Suprapubic skin (tissue), 4 donors: ENCODE data around the gene TNFRSF11A. TPM values are rescaled to one million over a fixed set of nuclear protein-coding genes. Genes with fewer than 3 reads are reported as not detected.
A peak's percentile ranks its signal among the peaks of the same experiment; 100 is the strongest.

Experiments used
- DNase-seq, 2 donors: peaks; one replicate each; pipeline ENCODE4 v3.0.0-alpha.2; 2019; ENCODE audit warnings: low spot score in 2 of 2
- H3K27ac ChIP-seq: fragments of 200-600 bp; sonication (generic); one replicate; pipeline ENCODE4 v1.5.1; 2019
- H3K27me3 ChIP-seq: fragments of 200-600 bp; sonication (generic); one replicate; pipeline ENCODE4 v1.5.1; 2019
- H3K36me3 ChIP-seq: fragments of 200-600 bp; sonication (generic); one replicate; pipeline ENCODE4 v1.5.1; 2019
- H3K4me1 ChIP-seq: fragments of 200-600 bp; sonication (generic); one replicate; pipeline ENCODE4 v1.5.1; 2019
- H3K4me3 ChIP-seq: fragments of 200-600 bp; sonication (generic); one replicate; pipeline ENCODE4 v1.5.1; 2019; ENCODE audit warnings: mild to moderate bottlenecking
- H3K9me3 ChIP-seq: fragments of 200-600 bp; sonication (generic); one replicate; pipeline ENCODE4 v1.5.1; 2019
- EP300 ChIP-seq: sonication (generic); formaldehyde crosslinking; IDR thresholded peaks from one replicate; pipeline ENCODE4 v1.6.1; 2017; ENCODE audit warnings: antibody characterized with exemption
- POLR2A ChIP-seq, 2 donors: fragments of 450-650 bp; IDR thresholded peaks; one replicate each; pipeline ENCODE4 v1.6.1; 2017; ENCODE audit warnings: antibody characterized with exemption in 2 of 2, mild to moderate bottlenecking in 2 of 2, moderate library complexity in 2 of 2
- POLR2AphosphoS5 ChIP-seq, 3 donors: sonication (generic); formaldehyde crosslinking; IDR thresholded peaks; one replicate each; pipeline ENCODE4 v1.6.1; 2017; ENCODE audit warnings: antibody characterized with exemption in 3 of 3
- WGBS: methylation state at CpG from one replicate; pipeline ENCODE4 v1.1.5; 2018; 5-methylcytosine and 5-hydroxymethylcytosine counted together
- total RNA-seq, 4 donors: library from RNA; depleted of rRNA; stranded (reverse); fragments of >200 nt; gene quantifications; one replicate each; pipeline ENCODE4 v1.1.0, GENCODE V29; 2016
- TF ChIP-seq, protein P1 (sequence below), 2 donors: fragments of 200-600 bp in 1 of 2; fragments of 450-650 bp in 1 of 2; sonication (generic) in 1 of 2; IDR thresholded peaks; one replicate each; pipeline ENCODE4 v1.5.1; 2016 to 2019; ENCODE audit warnings: antibody characterized with exemption in 2 of 2, mild to moderate bottlenecking in 1 of 2, moderate library complexity in 1 of 2

Gene TNFRSF11A
- total RNA-seq, 4 donors from 2014 or later: 4.8 to 15.4 (median 5.9) TPM

GRCh38 chr18:62326646-62327348 lies 1.7 kb downstream of the TNFRSF11A start:
- H3K9me3 ChIP-seq: no peaks in the 10 kb centered on the region
- H3K36me3 ChIP-seq: no peaks in the 10 kb centered on the region
- peaks cover 31% of the 10 kb centered on the region for H3K4me1 ChIP-seq
- no peak overlapping the region for H3K27ac ChIP-seq
- peaks cover 58% of the 10 kb centered on the region for H3K27me3 ChIP-seq
- 60% methylated on average over 11 of the region's 12 CpGs for WGBS
- peak overlapping the region; percentile 65 for H3K4me3 ChIP-seq
- TF ChIP-seq POLR2AphosphoS5 (IDR thresholded peaks at IDR 0.05) (no peak), EP300 (no peak)
- TF ChIP-seq, protein P1, sequence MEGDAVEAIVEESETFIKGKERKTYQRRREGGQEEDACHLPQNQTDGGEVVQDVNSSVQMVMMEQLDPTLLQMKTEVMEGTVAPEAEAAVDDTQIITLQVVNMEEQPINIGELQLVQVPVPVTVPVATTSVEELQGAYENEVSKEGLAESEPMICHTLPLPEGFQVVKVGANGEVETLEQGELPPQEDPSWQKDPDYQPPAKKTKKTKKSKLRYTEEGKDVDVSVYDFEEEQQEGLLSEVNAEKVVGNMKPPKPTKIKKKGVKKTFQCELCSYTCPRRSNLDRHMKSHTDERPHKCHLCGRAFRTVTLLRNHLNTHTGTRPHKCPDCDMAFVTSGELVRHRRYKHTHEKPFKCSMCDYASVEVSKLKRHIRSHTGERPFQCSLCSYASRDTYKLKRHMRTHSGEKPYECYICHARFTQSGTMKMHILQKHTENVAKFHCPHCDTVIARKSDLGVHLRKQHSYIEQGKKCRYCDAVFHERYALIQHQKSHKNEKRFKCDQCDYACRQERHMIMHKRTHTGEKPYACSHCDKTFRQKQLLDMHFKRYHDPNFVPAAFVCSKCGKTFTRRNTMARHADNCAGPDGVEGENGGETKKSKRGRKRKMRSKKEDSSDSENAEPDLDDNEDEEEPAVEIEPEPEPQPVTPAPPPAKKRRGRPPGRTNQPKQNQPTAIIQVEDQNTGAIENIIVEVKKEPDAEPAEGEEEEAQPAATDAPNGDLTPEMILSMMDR (IDR thresholded peaks at IDR 0.05): no peak
- no peak for DNase-seq

- no peak for TF ChIP-seq POLR2A (IDR thresholded peaks at IDR 0.05)
- Histone ChIP-seq H3K4me3 (no peak overlapping the region), H3K4me1 (peaks cover 31% of the 10 kb centered on the region), H3K9me3 (no peaks in the 10 kb centered on the region), H3K36me3 (no peaks in the 10 kb centered on the region), H3K27ac (no peak overlapping the region), H3K27me3 (peaks cover 58% of the 10 kb centered on the region)
- no peak for DNase-seq
- 80% methylated on average over 7 of the region's 7 CpGs for WGBS
Measured at GRCh38 chr18:62327977-62328376, 2.9 kb downstream of the TNFRSF11A start.

DNA sequence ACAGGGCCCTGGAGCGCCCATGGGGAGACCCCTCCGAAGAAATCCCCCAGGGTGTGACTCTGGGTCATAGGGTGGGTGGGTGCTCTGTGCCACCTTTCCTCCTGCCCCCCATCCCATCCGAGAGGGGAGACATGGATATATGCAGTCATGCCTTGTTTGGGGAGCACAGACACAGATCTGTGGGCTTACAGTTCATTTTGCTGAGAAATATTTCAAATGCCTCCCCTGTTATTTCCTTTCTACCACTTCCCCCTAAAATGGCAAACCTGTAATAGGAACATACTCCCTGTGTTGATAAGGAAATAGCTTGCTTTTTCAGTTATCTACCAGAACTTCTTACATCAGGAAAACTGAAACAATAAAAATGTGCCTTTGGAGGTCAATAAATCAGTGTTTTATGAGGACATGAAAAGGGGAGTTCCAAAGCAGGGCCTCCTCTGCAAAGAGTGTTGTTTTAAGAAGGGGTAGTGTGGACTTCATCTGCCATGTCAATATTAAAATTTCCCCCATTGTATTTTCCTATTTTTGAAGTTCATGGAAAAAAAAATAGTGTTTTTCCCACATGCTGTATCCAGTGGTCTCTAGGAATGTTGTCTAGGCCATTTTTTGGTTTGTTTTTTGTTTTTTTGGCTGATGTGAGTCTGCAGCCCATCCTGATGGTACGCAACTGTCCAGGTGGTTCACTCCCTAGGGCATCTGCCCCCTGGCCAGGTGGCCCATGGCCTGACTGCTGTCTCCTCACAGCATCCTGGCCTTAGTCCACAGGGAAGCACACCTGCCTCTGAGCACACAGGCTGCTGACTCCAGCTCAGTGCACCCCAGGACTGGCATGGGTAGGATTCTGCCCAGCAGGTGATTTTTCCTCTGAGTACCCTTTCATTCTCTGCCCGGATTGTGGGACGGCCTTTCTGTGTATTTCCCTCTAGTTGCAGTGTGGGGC lies 3.7 kb downstream of the TNFRSF11A start:
- WGBS: 86% methylated on average over 6 of the region's 6 CpGs
- H3K27ac ChIP-seq: no peak overlapping the region

DNA sequence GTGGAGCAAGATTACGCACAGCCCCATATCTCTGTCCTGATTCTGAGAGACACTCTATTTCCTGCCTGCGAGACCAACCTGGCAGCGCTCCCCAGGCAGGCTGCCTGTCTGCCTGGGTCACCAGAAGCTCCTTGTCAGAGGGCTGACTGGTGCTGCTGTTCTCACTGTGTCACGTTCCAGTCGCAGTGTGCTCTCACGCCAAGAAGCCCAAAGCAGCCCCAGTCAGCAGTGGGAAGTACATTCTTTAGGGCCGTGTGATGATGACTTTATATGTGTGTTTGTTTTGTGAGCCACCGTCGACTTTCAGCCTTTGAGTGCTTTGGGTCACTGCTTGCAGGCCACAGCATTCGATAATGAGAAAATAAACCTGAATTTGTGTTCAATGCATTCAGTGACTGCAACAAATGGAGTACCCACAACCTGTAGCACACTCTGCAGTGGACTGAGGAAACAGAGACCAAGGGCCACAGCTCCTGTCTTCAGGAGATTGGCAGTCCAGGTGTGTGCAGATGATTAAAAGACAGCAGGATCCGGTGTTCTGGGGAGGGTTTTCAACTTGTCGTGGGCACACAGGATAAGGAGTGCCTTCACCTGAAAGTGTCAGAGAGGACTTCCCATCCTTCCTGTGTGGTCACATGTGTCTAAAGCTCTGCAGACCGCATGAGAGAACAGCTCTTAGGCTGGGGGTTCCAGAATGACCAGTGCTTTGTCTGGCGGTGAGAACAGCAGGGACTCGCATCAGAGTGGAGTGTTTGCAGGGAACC lies 4.8 kb downstream of the TNFRSF11A start:
- no peak for TF ChIP-seq EP300
- no peak for TF ChIP-seq POLR2A (IDR thresholded peaks at IDR 0.05)
- TF ChIP-seq, protein P1 (IDR thresholded peaks at IDR 0.05): no peak
- no peak for TF ChIP-seq POLR2AphosphoS5 (IDR thresholded peaks at IDR 0.05)
- no peaks in the 10 kb centered on the region for H3K36me3 ChIP-seq
- H3K4me1 ChIP-seq: peaks cover 20% of the 10 kb centered on the region
- no peak overlapping the region for H3K27ac ChIP-seq
- no peak for DNase-seq
- H3K27me3 ChIP-seq: peaks cover 52% of the 10 kb centered on the region
- no peak overlapping the region for H3K4me3 ChIP-seq
- WGBS: 64% methylated on average over 15 of the region's 15 CpGs
- H3K9me3 ChIP-seq: no peaks in the 10 kb centered on the region

More for the DNA sequence above, 3.7 kb downstream of the TNFRSF11A start:
- no peak for DNase-seq
- H3K27me3 ChIP-seq: peaks cover 58% of the 10 kb centered on the region
- TF ChIP-seq EP300: no peak
- TF ChIP-seq, protein P1 (IDR thresholded peaks at IDR 0.05): no peak
- no peak for TF ChIP-seq POLR2AphosphoS5 (IDR thresholded peaks at IDR 0.05)
- H3K9me3 ChIP-seq: no peaks in the 10 kb centered on the region
- H3K4me3 ChIP-seq: no peak overlapping the region
- peaks cover 30% of the 10 kb centered on the region for H3K4me1 ChIP-seq
- no peaks in the 10 kb centered on the region for H3K36me3 ChIP-seq

- no peak overlapping the region for H3K27ac ChIP-seq
- no peaks in the 10 kb centered on the region for H3K36me3 ChIP-seq
- DNase-seq: no peak
- peaks cover 46% of the 10 kb centered on the region for H3K27me3 ChIP-seq
- WGBS: 92% methylated on average over 7 of the region's 7 CpGs
- no peaks in the 10 kb centered on the region for H3K9me3 ChIP-seq
- TF ChIP-seq POLR2AphosphoS5 (IDR thresholded peaks at IDR 0.05): no peak
- TF ChIP-seq, protein P1 (IDR thresholded peaks at IDR 0.05): no peak
- TF ChIP-seq EP300: no peak
- no peak for TF ChIP-seq POLR2A (IDR thresholded peaks at IDR 0.05)
- H3K4me1 ChIP-seq: peaks cover 15% of the 10 kb centered on the region
- no peak overlapping the region for H3K4me3 ChIP-seq
Measured at GRCh38 chr18:62330650-62331049, 5.5 kb downstream of the TNFRSF11A start.
